NCI-H1048 (cell line): Measurements from ENCODE around the gene CSRNP3.

ENCODE experiments used
- DNase-seq: peaks from one replicate; lab custom pipeline; 2025; lab: John Stamatoyannopoulos, UW

Gene CSRNP3

DNA sequence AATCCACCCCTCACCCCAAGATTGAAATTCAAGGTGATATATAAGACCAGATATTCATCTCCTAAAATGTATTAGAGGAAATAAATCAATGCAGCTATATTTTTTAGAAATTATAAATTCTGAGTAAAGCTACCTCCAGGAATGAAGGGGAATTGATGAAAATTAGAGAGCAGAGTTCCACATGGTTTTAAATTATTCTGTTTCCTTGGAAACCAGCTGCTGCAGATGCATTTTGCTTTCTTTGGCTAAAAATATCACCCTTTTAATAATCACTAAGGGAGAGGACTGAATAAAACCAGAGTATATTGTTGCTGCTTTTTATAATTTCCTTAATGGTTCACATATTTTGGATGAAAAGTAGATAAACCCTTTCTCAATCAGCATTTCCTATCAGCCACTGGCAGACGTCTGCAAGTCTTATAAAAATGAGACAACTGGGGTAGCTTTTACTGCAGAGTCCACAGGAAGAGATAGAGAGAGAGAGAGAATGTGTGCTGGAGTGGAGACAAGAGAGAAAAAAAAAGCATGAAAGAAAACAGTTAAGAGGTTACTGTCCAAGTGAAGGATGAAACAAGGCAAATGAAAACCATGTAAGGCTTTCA is 2.0 kb downstream of the CSRNP3 start:
- DNase-seq = no peak

DNA sequence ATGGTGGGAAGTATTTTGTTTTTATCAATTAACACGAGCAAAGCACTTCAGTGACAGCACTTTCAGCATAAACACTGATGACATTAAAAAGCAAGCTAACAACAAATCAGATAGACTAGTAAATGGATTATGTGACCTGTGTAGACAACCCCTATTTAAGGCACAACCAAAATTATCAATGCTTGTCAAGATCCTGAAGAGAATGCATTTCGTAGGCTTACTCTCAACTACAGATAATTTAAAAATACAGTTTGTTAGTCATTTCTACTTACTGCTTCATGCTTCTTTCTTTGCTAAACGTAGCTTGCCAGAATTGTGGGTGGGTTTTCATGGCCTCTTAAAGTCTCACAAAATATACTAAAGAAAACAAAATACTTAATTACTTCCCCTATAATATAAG is 3.4 kb downstream of the CSRNP3 start:
- DNase-seq = no peak

DNA sequence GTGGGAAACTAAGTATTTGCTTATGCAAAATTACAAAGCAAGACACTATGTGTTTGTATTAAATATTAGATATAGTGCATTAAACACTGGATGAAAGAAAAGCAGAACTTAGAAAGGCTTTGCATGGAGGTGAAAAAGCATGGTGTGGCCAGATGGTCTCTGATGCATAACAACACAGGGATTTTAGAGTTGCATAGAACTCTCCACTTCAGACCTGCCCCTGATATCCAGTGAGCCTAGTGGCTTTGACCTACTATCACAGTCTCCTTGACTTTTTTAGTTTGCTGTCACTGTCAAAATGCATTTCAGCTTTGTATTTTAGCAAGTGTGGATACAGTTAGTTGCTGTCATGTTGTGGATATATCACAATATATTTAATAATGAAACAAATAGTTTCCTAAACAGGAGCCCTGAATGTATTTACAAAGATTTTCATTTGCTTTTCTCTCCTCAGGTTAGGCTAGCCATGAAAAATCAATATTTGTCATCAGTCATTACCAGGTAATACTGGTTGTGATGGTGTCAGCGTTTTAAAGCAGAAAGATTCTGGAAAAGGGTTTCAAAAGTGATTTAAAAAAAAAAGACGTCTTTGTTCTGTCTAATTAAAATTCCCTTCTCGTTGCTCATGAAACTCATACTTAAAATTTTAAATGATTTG is 5.2 kb downstream of the CSRNP3 start:
- DNase-seq = peak; percentile 36

GRCh38 chr2:165475277-165476004 is 5.9 kb downstream of the CSRNP3 start:
- no peak for DNase-seq

DNA sequence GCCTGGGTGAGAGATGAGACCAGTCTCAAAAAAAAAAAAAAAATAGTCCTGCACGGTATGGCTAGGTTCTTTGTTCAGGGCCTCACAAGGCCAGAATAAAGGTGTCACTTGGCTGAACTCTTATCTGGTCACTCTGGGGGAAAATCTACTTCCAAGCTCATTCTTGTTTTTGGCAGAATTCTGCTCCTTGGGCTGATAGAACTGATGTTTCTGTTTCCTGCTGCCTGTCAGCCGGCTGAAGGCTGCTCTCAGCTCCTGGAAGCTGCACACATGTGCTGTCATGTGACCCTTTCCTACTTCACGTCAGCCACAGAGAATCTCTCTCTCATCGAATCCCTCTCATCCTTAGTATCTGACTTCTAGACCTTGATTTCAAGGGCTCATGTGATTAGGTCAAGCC is 10.4 kb downstream of the CSRNP3 start:
- no peak for DNase-seq

DNA sequence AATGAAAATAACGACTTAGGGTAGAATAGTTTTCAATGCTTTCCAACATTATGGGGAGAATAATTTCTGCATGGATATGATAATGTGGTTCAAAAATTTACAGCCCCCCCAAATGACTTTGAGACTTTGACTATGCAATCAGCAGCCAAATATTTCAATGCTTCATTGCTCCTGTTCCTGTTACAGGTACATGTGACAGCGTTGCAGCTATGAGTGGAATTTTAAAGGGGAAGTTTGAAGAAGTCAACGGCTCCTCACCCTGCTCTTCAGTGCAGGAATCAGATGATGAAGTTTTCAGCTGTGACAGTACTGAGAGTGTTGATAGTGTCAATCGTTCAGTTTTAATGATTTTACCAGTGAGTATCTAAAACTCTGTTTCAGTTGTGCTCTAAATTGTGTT is 25.1 kb downstream of the CSRNP3 start:
- no peak for DNase-seq

DNA sequence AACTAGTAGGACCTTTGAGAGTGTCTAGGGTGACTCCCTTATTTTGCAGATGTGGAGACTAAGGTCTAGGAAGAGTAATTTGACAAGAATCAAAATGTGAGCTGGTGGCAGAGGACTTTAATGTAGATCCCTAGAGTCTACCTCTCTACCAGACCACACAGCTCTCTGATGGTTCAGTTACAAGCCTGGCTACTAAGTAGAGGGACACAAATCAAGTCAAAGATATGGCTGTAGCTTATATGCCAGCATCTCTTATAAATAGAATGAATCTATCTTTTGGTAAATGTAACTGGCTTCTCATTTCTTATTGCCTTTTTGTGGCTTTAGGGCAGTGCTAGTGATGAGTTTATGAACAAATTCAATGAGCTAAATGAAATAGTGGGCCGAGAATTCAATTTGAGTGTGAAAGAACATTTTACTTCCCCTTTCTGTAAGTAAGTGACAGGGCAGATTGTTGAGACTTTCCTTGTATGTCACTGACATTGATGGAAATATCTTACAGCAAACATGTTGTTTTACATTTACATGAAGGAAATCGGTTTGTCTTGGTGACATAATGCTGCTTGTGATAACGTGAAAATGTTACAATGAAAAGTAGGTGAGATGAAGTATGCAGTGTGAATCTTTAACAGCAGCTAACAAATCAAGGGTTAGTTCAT is 28.3 kb downstream of the CSRNP3 start:
- no peak for DNase-seq

DNA sequence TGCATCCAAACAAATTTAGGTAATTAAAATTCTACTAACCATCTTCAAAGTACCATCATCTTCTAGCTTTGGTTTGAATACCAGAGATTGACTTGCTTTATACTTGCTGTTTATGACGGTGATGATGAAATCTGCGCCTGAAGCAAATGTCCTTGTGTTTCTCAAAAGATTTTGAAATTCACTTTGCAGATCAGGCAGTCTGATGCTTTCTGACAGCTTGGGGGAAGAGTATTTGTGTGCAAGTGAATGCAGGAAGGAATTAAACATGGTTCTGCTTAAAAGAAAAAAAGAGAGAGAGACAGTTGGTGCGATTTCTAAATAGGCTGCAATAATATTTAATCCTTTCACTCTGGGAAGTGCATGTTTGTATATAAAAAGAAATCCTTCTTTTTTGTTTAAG is 29.6 kb downstream of the CSRNP3 start:
- no peak for DNase-seq

- no peak for DNase-seq
These were observed 30.5 kb downstream of the CSRNP3 start for GRCh38 chr2:165500001-165500400.

DNA sequence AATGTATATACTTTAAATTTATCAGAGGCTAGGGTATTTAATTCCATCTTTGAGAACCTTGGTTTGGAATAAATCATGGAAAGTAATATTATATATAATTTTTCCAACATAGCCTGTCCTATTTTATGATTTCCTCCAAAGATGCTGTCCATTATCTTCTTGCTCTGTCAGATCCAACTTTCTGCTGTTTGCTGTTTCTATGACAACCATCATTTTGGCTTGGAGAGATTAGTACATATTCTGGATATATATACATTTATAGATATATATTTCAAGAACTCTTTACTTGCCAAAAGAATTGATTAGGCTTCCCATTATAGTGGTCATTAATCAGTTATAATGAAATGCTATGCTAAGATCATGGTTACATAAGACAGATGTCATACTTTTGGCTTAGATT is 31.3 kb downstream of the CSRNP3 start:
- DNase-seq = no peak

- no peak for DNase-seq
These were observed 36.0 kb downstream of the CSRNP3 start for GRCh38 chr2:165505514-165505913.

DNA sequence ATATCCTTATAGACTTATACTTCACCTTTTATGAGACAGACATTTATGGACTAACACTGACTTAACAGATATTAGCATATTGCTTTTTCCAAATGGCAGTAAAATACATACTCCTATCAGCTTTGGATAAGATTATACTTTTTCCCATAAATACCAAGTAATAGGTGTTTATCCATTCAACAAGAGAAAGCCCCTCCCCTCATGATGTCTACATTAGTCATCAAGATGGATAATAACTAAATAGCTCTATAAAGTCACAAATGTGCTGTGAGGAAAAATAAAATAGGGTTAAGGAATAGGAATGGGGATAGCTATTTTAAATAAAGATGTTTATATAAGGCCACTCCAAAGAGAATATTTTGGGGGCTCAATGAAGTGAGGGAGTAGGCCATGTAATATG is 39.4 kb downstream of the CSRNP3 start:
- no peak for DNase-seq

DNA sequence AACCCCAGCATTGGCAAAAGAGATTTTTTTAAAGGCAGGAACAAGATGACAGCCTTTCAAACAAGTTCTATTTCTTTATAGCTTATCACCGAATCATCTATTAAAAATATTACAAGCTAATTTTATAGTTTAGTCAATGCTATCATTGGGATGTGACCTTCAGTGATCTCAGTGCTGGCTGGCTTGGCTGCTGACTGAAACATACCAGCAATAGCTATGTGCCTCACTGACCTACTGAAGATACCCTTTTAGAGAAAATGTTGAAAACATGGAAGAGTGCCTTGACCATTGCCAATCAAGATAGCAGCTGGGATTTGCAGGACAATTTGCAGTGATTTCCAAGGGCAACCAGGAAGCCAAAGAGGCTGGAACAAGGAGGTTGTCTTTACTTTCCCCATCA is 44.0 kb downstream of the CSRNP3 start:
- DNase-seq = no peak

- no peak for DNase-seq
These were observed 49.1 kb downstream of the CSRNP3 start for GRCh38 chr2:165518611-165519010.

DNA sequence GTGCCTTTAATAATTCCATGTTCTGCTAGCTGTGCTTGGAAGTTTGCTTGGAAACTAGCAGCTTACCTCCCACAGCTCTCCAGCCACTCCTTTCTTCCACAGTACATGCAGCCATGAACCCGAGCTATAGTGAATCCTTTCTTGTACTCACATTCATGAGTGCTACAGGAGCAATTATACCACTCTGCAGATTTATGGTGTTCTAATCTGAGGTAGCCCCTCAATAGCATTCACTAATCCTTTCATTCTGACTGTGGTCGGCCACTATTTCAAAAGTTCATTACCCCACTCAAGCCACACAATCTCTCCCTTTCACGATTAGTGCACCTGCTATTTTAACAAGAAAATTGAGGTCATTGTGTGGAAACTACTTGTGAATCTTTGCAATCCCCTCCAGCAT is 53.2 kb downstream of the CSRNP3 start:
- DNase-seq = no peak

GRCh38 chr2:165524720-165525119 is 55.2 kb downstream of the CSRNP3 start:
- DNase-seq = no peak

GRCh38 chr2:165528691-165529090 is 59.2 kb downstream of the CSRNP3 start:
- no peak for DNase-seq

DNA sequence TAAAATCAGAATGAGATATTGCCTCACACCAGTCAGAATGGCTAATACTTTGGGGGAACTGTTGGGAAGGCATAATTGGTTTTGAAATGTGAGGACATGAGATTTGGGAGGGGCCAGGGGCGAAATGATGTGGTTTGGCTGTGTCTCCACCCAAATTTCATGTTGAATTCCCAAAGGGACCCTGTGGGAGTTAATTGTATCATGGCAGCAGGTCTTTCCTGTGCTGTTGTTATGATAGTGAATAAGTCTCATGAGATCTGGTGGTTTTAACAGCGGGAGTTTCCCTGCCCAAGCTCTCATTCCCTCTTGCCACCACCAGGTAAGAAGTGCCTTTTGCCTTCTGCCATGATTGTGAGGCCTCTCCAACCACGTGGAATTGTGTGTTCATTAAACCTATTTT is 59.6 kb downstream of the CSRNP3 start:
- no peak for DNase-seq

GRCh38 chr2:165533331-165533730 is 63.8 kb downstream of the CSRNP3 start:
- DNase-seq = no peak

- no peak for DNase-seq
These were observed 66.0 kb downstream of the CSRNP3 start for GRCh38 chr2:165535471-165535870.

DNA sequence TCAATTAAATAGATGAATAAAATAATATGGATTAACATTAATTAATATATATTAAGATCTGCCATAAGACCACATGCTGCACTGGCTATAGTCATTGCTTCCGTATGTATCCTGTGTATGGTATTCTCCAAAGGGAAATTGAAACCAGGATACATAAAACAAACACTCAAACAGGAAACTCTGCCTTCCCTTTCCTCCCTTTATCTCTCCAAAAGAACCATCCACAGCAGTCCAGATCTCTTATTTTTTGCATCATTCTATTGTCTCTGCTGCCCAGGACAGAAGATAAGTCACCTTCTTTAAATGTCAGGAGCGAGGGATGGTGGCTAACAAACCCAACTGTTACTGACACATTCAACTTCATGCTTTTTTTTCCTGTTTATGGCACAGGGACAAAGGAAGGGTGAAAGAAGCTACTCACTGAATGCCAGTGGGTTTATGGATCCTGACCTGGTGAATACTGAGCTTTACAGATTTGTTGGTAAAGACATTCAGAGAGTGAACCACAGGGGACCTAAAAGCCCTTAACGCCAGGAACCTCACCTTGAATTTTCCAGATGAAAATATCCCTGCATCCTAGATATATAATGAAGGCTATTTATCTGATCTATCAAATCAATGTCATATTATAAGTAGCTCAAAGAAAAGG is 67.5 kb downstream of the CSRNP3 start:
- no peak for DNase-seq

DNA sequence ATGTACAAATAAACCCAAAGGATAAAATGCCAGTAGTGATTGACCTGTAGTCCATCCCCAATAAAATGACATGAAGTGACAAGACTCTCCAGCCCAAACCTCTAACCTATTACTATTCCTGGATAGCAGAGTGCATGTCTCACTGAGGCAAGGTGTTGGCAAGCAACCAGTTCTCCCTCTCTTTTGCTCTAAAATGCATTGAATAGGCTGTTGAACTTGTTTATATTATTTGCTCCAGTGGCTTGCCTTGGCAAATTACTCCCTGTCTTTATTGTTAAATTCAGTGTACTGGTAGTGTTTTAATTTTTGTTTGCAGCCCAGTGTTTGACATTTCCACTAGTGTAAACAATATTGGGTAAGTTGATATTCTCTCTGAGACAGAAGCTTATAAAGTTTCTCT is 70.5 kb downstream of the CSRNP3 start:
- no peak for DNase-seq

DNA sequence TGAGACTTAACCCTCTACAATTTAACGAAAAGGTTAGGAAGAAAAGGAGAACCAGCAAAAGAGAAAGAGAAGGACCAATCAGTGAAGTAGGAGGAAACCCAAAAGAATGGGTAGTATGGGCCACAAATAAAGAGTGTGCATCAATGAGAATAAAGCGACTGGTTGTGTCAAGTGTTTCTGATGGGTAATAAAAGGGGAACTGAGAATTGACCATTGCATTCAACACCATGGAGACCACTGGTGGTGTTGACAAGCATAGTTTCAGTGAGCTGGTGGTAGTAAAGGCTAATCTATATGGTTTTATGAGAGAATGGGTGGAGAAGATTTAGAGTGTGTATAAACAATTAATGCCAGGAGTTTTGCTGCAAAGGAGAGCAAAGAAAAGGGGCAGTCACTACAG is 75.4 kb downstream of the CSRNP3 start:
- no peak for DNase-seq
